H9 (cell line): ENCODE data around the gene POLA1. TPM values are rescaled to one million over a fixed set of nuclear protein-coding genes. Genes with fewer than 3 reads are reported as not detected.

Experiments used
- DNase-seq: peaks from one replicate; pipeline ENCODE4 v3.0.0-alpha.2; 2017
- H2AFZ ChIP-seq: one replicate; pipeline ENCODE4 v1.6.1; 2013; ENCODE audit warnings: mild to moderate bottlenecking, low read length, control low read depth, moderate library complexity
- H2AK5ac ChIP-seq: 2 replicates; pipeline ENCODE4 v1.6.1; 2013; ENCODE audit warnings: low read length, control low read depth, mixed read lengths; ENCODE audit not compliant: insufficient read length
- H2BK120ac ChIP-seq: one replicate; pipeline ENCODE4 v1.6.1; 2013; ENCODE audit warnings: low read depth, mild to moderate bottlenecking, low read length, control low read depth, inconsistent platforms; ENCODE audit not compliant: poor library complexity, severe bottlenecking
- H2BK12ac ChIP-seq: 2 replicates; pipeline ENCODE4 v1.6.1; 2013; ENCODE audit warnings: low read length, control low read depth, mixed read lengths, low read depth; ENCODE audit not compliant: insufficient read length
- H2BK15ac ChIP-seq: 2 replicates; pipeline ENCODE4 v1.6.1; 2013; ENCODE audit warnings: low read depth, low read length, control low read depth
- H2BK20ac ChIP-seq: one replicate; pipeline ENCODE4 v1.6.1; 2013; ENCODE audit warnings: low read depth, mild to moderate bottlenecking, low read length, control low read depth, inconsistent platforms; ENCODE audit not compliant: poor library complexity, severe bottlenecking
- H2BK5ac ChIP-seq: 2 replicates; pipeline ENCODE4 v1.6.1; 2013; ENCODE audit warnings: low read length, control low read depth, mixed read lengths; ENCODE audit not compliant: insufficient read length
- H3K14ac ChIP-seq: 2 replicates; pipeline ENCODE4 v1.6.1; 2013; ENCODE audit warnings: low read length, control low read depth; ENCODE audit not compliant: insufficient read depth
- H3K18ac ChIP-seq: 2 replicates; pipeline ENCODE4 v1.6.1; 2013; ENCODE audit warnings: low read depth, mild to moderate bottlenecking, mixed read lengths, low read length, control low read depth; ENCODE audit not compliant: insufficient read length
- H3K23ac ChIP-seq: 2 replicates; pipeline ENCODE4 v1.6.1; 2013; ENCODE audit warnings: low read length, control low read depth, mixed read lengths, low read depth; ENCODE audit not compliant: insufficient read length
- H3K23me2 ChIP-seq: 2 replicates; pipeline ENCODE4 v1.6.1; 2013; ENCODE audit warnings: low read depth, mild to moderate bottlenecking, mixed read lengths, low read length, control low read depth; ENCODE audit not compliant: insufficient read length, poor library complexity, severe bottlenecking
- H3K27ac ChIP-seq: 2 replicates; pipeline ENCODE4 v1.5.1; 2013; ENCODE audit warnings: low read length, control low read depth, mixed read lengths, low read depth; ENCODE audit not compliant: insufficient read length
- H3K27me3 ChIP-seq: 2 replicates; pipeline ENCODE4 v1.6.1; 2013; ENCODE audit warnings: low read length, control low read depth, inconsistent platforms; ENCODE audit not compliant: insufficient read depth
- H3K4ac ChIP-seq: 2 replicates; pipeline ENCODE4 v1.6.1; 2013; ENCODE audit warnings: low read depth, mild to moderate bottlenecking, control low read depth, inconsistent platforms, low read length, moderate library complexity
- H3K4me1 ChIP-seq: 2 replicates; pipeline ENCODE4 v1.6.1; 2013; ENCODE audit warnings: low read length, control low read depth, inconsistent platforms; ENCODE audit not compliant: insufficient read depth
- H3K4me2 ChIP-seq: 2 replicates; pipeline ENCODE4 v1.6.1; 2013; ENCODE audit warnings: low read length, control low read depth, mixed read lengths; ENCODE audit not compliant: insufficient read length, insufficient read depth
- H3K56ac ChIP-seq: 2 replicates; pipeline ENCODE4 v1.6.1; 2013; ENCODE audit warnings: low read depth, mild to moderate bottlenecking, mixed read lengths, low read length, control low read depth; ENCODE audit not compliant: insufficient read length
- H3K79me1 ChIP-seq: 2 replicates; pipeline ENCODE4 v1.6.1; 2013; ENCODE audit warnings: low read depth, mild to moderate bottlenecking, moderate library complexity, low read length, control low read depth, inconsistent platforms; ENCODE audit not compliant: insufficient read depth, poor library complexity, severe bottlenecking
- H3K79me2 ChIP-seq: 2 replicates; pipeline ENCODE4 v1.6.1; 2013; ENCODE audit warnings: low read length, control low read depth, inconsistent platforms; ENCODE audit not compliant: insufficient read depth
- H3K9ac ChIP-seq: 2 replicates; pipeline ENCODE4 v1.6.1; 2013; ENCODE audit warnings: low read length, control low read depth, mixed read lengths; ENCODE audit not compliant: insufficient read length; ENCODE audit errors: extremely low read depth
- H3K9me3 ChIP-seq: one replicate; pipeline ENCODE4 v1.6.1; 2013; ENCODE audit warnings: low read depth, low read length, inconsistent platforms; ENCODE audit not compliant: control insufficient read depth
- H3T11ph ChIP-seq: one replicate; pipeline ENCODE4 v1.6.1; 2013; ENCODE audit warnings: mild to moderate bottlenecking, low read length, control low read depth, inconsistent platforms
- H4K20me1 ChIP-seq: one replicate; pipeline ENCODE4 v1.6.1; 2013; ENCODE audit not compliant: control insufficient read depth, insufficient read length, insufficient read depth
- H4K5ac ChIP-seq: 2 replicates; pipeline ENCODE4 v1.6.1; 2013; ENCODE audit warnings: low read depth, mild to moderate bottlenecking, mixed read lengths, low read length, control low read depth; ENCODE audit not compliant: insufficient read length
- H4K8ac ChIP-seq: replicated peaks from 2 replicates; pipeline ENCODE4 v1.6.1; 2013; ENCODE audit warnings: low read length, control low read depth, mixed read lengths, low read depth; ENCODE audit not compliant: insufficient read length
- H4K91ac ChIP-seq: 2 replicates; pipeline ENCODE4 v1.6.1; 2013; ENCODE audit warnings: low read depth, mild to moderate bottlenecking, moderate library complexity, mixed read lengths, low read length, control low read depth; ENCODE audit not compliant: insufficient read length
- H3K27ac Mint-ChIP-seq, 3 experiments: 2 replicates in 2 of 3; 3 replicates in 1 of 3; pipeline ENCODE4 v1.8.0; 2020 to 2021; ENCODE audit warnings: mixed read lengths in 3 of 3, mild to moderate bottlenecking in 1 of 3, moderate library complexity in 1 of 3
- H3K27me3 Mint-ChIP-seq: 2 replicates; pipeline ENCODE4 v1.8.0; 2021; ENCODE audit warnings: low read depth, mild to moderate bottlenecking, moderate library complexity, mixed read lengths
- H3K36me3 Mint-ChIP-seq, 3 experiments: 2 replicates in 2 of 3; 3 replicates in 1 of 3; pipeline ENCODE4 v1.8.0; 2020 to 2021; ENCODE audit warnings: low read depth in 3 of 3, mixed read lengths in 3 of 3; ENCODE audit not compliant: insufficient read depth in 1 of 3
- H3K4me1 Mint-ChIP-seq, 2 experiments: 2 replicates each; pipeline ENCODE4 v1.8.0; 2020; ENCODE audit warnings: mixed read lengths in 2 of 2
- H3K4me3 Mint-ChIP-seq, 2 experiments: 2 replicates in 1 of 2; 3 replicates in 1 of 2; pipeline ENCODE4 v1.8.0; 2020 to 2021; ENCODE audit warnings: mild to moderate bottlenecking in 2 of 2, mixed read lengths in 2 of 2, moderate library complexity in 1 of 2
- H3K9me3 Mint-ChIP-seq, 2 experiments: 2 replicates in 1 of 2; 3 replicates in 1 of 2; pipeline ENCODE4 v1.8.0; 2020; ENCODE audit warnings: mild to moderate bottlenecking in 2 of 2, mixed read lengths in 2 of 2, moderate library complexity in 1 of 2
- WGBS: extraction: QIAGEN DNeasy Blood & Tissue Kit; methylation state at CpG from one replicate; pipeline ENCODE4 v1.1.7; 2013; ENCODE audit warnings: missing lambda C conversion rate, low lambda C conversion rate, mixed read lengths; ENCODE audit not compliant: insufficient read length; ENCODE audit errors: extremely low coverage; 5-methylcytosine and 5-hydroxymethylcytosine counted together
- total RNA-seq: library from RNA; stranded (reverse); gene quantifications from 2 replicates; pipeline ENCODE4 v1.2.1, GENCODE V29; 2021
- TF ChIP-seq, protein P1 (sequence below): fragments of 200-600 bp; sonication (generic); conservative IDR thresholded peaks from 3 replicates; pipeline ENCODE4 v1.8.0; 2021; ENCODE audit warnings: antibody characterized with exemption, mild to moderate bottlenecking

The POLA1 gene
- total RNA-seq, 1 experiment from 2014 or later: 60.2 TPM

DNA sequence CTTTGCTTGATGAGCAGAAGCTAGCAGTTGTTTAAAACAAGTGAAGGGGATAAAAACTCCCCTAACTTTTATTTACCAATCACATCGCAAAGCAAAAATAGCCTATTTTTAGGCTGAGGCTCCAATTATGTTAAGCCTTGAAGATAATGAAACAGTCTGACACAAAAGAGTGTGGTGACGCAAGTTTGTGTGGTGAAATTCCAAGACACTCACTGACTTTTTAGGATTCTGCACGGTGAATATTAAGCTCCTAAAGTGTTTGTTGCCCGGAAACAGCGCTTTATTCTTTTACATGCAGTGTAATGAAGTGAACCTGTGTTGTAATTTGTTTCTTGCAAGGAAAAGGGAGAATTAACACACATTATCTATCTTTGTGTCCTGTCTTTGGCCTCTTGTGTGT, 74.8 kb downstream of the POLA1 start:
- Histone ChIP-seq H3K27me3 (no peaks in the 10 kb centered on the region), H3K4ac (no peak overlapping the region), H2BK5ac (no peak overlapping the region), H3K79me1 (no peaks in the 10 kb centered on the region), H2AFZ (no peak overlapping the region), H3K23me2 (no peaks in the 10 kb centered on the region), H2BK120ac (no peak overlapping the region), H3K18ac (no peak overlapping the region), H4K91ac (no peak overlapping the region), H3K4me1 (no peaks in the 10 kb centered on the region), H3T11ph (no peak overlapping the region), H4K8ac (no peak overlapping the region), H3K79me2 (no peaks in the 10 kb centered on the region), H3K9me3 (no peaks in the 10 kb centered on the region), H3K23ac (no peak overlapping the region), H3K4me2 (no peak overlapping the region), H3K27ac (no peak overlapping the region), H3K56ac (no peak overlapping the region), H3K14ac (no peak overlapping the region), H2AK5ac (no peak overlapping the region), H4K20me1 (no peaks in the 10 kb centered on the region), H2BK12ac (no peak overlapping the region), H2BK20ac (no peak overlapping the region), H2BK15ac (no peak overlapping the region), H3K9ac (no peak overlapping the region), H4K5ac (no peak overlapping the region)
- H3K27me3 Mint-ChIP-seq: no peaks in the 10 kb centered on the region
- no CpG with 5 or more reads among the region's 5 CpGs for WGBS
- no peak overlapping the region for H3K4me3 Mint-ChIP-seq
- H3K4me1 Mint-ChIP-seq: no peaks in the 10 kb centered on the region
- peak overlapping the region in 1 of 3 experiments; percentile 64; a peak in 1 of 7 replicates for H3K27ac Mint-ChIP-seq
- TF ChIP-seq, protein P1, sequence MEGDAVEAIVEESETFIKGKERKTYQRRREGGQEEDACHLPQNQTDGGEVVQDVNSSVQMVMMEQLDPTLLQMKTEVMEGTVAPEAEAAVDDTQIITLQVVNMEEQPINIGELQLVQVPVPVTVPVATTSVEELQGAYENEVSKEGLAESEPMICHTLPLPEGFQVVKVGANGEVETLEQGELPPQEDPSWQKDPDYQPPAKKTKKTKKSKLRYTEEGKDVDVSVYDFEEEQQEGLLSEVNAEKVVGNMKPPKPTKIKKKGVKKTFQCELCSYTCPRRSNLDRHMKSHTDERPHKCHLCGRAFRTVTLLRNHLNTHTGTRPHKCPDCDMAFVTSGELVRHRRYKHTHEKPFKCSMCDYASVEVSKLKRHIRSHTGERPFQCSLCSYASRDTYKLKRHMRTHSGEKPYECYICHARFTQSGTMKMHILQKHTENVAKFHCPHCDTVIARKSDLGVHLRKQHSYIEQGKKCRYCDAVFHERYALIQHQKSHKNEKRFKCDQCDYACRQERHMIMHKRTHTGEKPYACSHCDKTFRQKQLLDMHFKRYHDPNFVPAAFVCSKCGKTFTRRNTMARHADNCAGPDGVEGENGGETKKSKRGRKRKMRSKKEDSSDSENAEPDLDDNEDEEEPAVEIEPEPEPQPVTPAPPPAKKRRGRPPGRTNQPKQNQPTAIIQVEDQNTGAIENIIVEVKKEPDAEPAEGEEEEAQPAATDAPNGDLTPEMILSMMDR: no peak
- peaks cover 9 to 65% (median 42%) of the 10 kb centered on the region in 3 experiments; a peak in 5 of 7 replicates for H3K36me3 Mint-ChIP-seq
- no peak for DNase-seq
- H3K9me3 Mint-ChIP-seq: no peaks in the 10 kb centered on the region
